Neural progenitor cell (in vitro differentiated cells): ENCODE results near the gene PRIM2.

Experiments used
- CTCF ChIP-seq: fragments of 200-600 bp; sonication (generic); IDR thresholded peaks from 2 replicates; pipeline ENCODE4 v1.5.1; 2017; ENCODE audit warnings: antibody characterized with exemption, mild to moderate bottlenecking
- EZH2 ChIP-seq: fragments of 200-600 bp; sonication (generic); IDR thresholded peaks from 2 replicates; pipeline ENCODE4 v1.6.1; 2017; ENCODE audit warnings: antibody characterized with exemption, mild to moderate bottlenecking, moderate library complexity

- TF ChIP-seq EZH2: no peak
- no peak for TF ChIP-seq CTCF
Measured at GRCh38 chr6:57329933-57330332, 12.5 kb downstream of the PRIM2 start.
